Endothelial cell of umbilical vein (primary cell): ENCODE measurements around the gene BMP10. TPM values are rescaled to one million over a fixed set of nuclear protein-coding genes. Genes with fewer than 3 reads are reported as not detected.

Experiments used
- BruUV-seq: library from RNA; stranded (reverse); fragments of 400-500 nt; replicated peaks from 2 replicates; lab custom pipeline; 2021; lab: Mats Ljungman, UMichigan
- CTCF ChIA-PET: fragments of 300-600, 350-600 bp; sonication (Branson Sonifier 250); formaldehyde crosslinking; loops from one replicate; lab custom pipeline; 2021; ENCODE audit warnings: antibody characterized with exemption, inconsistent platforms; lab: Charles Lee
- POLR2A ChIA-PET: fragments of 300-600, 350-600 bp; sonication (Branson Sonifier 250); formaldehyde crosslinking; loops from one replicate; lab custom pipeline; 2021; ENCODE audit warnings: antibody characterized with exemption, inconsistent platforms; lab: Charles Lee
- DNase-seq: peaks from one replicate; pipeline ENCODE4 v3.0.0-alpha.2; 2011; ENCODE audit warnings: low read depth, low spot score
- FAIRE-seq: peaks from 2 replicates; lab custom pipeline; 2011; peaks lifted over from hg19 to GRCh38; lab: Jason Lieb, UNC
- H2AFZ ChIP-seq: 2 replicates; pipeline ENCODE4 v1.6.0; 2012; ENCODE audit warnings: low read depth, low read length, control low read depth, inconsistent platforms
- H3K27ac ChIP-seq: 2 replicates; pipeline ENCODE4 v1.5.1; 2011; ENCODE audit warnings: low read depth, mild to moderate bottlenecking, control low read depth, low read length, moderate library complexity; ENCODE audit not compliant: insufficient read depth
- H3K27me3 ChIP-seq, 2 experiments: 2 replicates each; pipeline versions ENCODE4 v1.6.0 to v1.6.1; 2011; ENCODE audit warnings: low read length in 2 of 2, mixed read lengths in 1 of 2; ENCODE audit not compliant: control insufficient read depth in 2 of 2, insufficient read depth in 2 of 2
- H3K36me3 ChIP-seq, 2 experiments: 2 replicates in 1 of 2; 3 replicates in 1 of 2; pipeline ENCODE4 v1.5.1; 2011; ENCODE audit warnings: low read length in 2 of 2, mild to moderate bottlenecking in 1 of 2, moderate library complexity in 1 of 2; ENCODE audit not compliant: control insufficient read depth in 2 of 2, insufficient read depth in 2 of 2; ENCODE audit errors: extremely low read depth in 1 of 2
- H3K4me1 ChIP-seq: 3 replicates; pipeline ENCODE4 v1.5.1; 2011; ENCODE audit warnings: mild to moderate bottlenecking, low read length; ENCODE audit not compliant: control insufficient read depth, insufficient read depth; ENCODE audit errors: extremely low read depth
- H3K4me2 ChIP-seq: 2 replicates; pipeline ENCODE4 v1.6.1; 2011; ENCODE audit warnings: low read length, control low read depth, mixed read lengths; ENCODE audit not compliant: insufficient read depth
- H3K4me3 ChIP-seq, 3 experiments: fragments of 200-600 bp in 1 of 3; sonication (generic), shearing (Covaris generic) in 1 of 3; replicated peaks in 1 of 3; 2 replicates each; pipeline ENCODE4 v1.5.1; 2011 to 2016; ENCODE audit warnings: control low read depth in 3 of 3, low read length in 3 of 3, mild to moderate bottlenecking in 2 of 3, inconsistent platforms in 1 of 3, low read depth in 1 of 3, moderate library complexity in 1 of 3; ENCODE audit not compliant: insufficient read depth in 1 of 3
- H3K79me2 ChIP-seq: 2 replicates; pipeline ENCODE4 v1.6.0; 2012; ENCODE audit warnings: low read length, inconsistent platforms; ENCODE audit not compliant: control insufficient read depth, insufficient read depth
- H3K9ac ChIP-seq: replicated peaks from 2 replicates; pipeline ENCODE3; 2011; ENCODE audit warnings: low read length, control low read depth; ENCODE audit not compliant: insufficient read depth; ENCODE audit errors: extremely low read depth
- H3K9me1 ChIP-seq: replicated peaks from 3 replicates; pipeline ENCODE4 v1.6.0; 2011; ENCODE audit warnings: mild to moderate bottlenecking, low read length; ENCODE audit not compliant: control insufficient read depth, insufficient read depth; ENCODE audit errors: extremely low read depth
- H3K9me3 ChIP-seq: replicated peaks from 2 replicates; pipeline ENCODE4 v1.5.1; 2012; ENCODE audit warnings: low read length, inconsistent platforms; ENCODE audit not compliant: control insufficient read depth, insufficient read depth
- H4K20me1 ChIP-seq: replicated peaks from 2 replicates; pipeline ENCODE3; 2011; ENCODE audit warnings: mild to moderate bottlenecking, low read length; ENCODE audit not compliant: control insufficient read depth, insufficient read depth; ENCODE audit errors: extremely low read depth
- EZH2 ChIP-seq: IDR thresholded peaks from 2 replicates; pipeline ENCODE4 v1.6.1; 2012; ENCODE audit warnings: borderline replicate concordance, low read depth, mild to moderate bottlenecking, moderate library complexity, low read length, inconsistent platforms; ENCODE audit not compliant: severe bottlenecking
- FOS ChIP-seq: IDR thresholded peaks from 2 replicates; pipeline ENCODE4 v1.6.1; 2011; ENCODE audit warnings: mild to moderate bottlenecking, low read length, moderate library complexity, borderline replicate concordance; ENCODE audit not compliant: insufficient read depth
- GATA2 ChIP-seq: IDR thresholded peaks from 2 replicates; pipeline ENCODE4 v1.7.0; 2011; ENCODE audit warnings: low read depth, mild to moderate bottlenecking, moderate library complexity, mixed read lengths, low read length; ENCODE audit not compliant: insufficient read length, insufficient read depth
- JUN ChIP-seq: IDR thresholded peaks from 2 replicates; pipeline ENCODE4 v1.6.1; 2011; ENCODE audit warnings: borderline replicate concordance, low read depth; ENCODE audit not compliant: insufficient read length, insufficient read depth
- MAX ChIP-seq: IDR thresholded peaks from 2 replicates; pipeline ENCODE4 v1.6.1; 2011; ENCODE audit not compliant: insufficient read depth, insufficient read length
- MYC ChIP-seq: IDR thresholded peaks from one replicate; pipeline ENCODE4 v1.6.1; 2011; ENCODE audit warnings: mild to moderate bottlenecking, low read depth, low read length
- POLR2A ChIP-seq: IDR thresholded peaks from 2 replicates; pipeline ENCODE4 v1.6.1; 2012; ENCODE audit warnings: low read depth, mild to moderate bottlenecking, control low read depth, low read length
- POLR2AphosphoS5 ChIP-seq: IDR thresholded peaks from 2 replicates; pipeline ENCODE4 v1.6.1; 2012; ENCODE audit warnings: low read depth, mild to moderate bottlenecking, control low read depth, low read length, moderate library complexity; ENCODE audit not compliant: insufficient read depth
- dilution Hi-C: fragments of 300-500 bp; cut with MboI; formaldehyde crosslinking; loops from one replicate; pipeline ENCODE4 v1.15.0; 2019; ENCODE audit warnings: low sequenced_read_pairs; ENCODE audit not compliant: extremely low pct_ligation_motif_present
- intact Hi-C: fragments of 100-400 bp; cut with micrococcal nuclease; formaldehyde crosslinking; loops from one replicate; pipeline ENCODE4 v1.10.0; 2022
- polyA plus RNA-seq, 4 experiments: library from polyadenylated mRNA; depleted of rRNA in 3 of 4; stranded (reverse) in 3 of 4; unstranded in 1 of 4; fragments of >200 nt; gene quantifications; 2 replicates each; pipeline versions ENCODE4 v1.2.1 to v1.2.3, GENCODE V29; 2011 to 2012; ENCODE audit warnings: missing spikeins in 1 of 4
- total RNA-seq: library from RNA; stranded (reverse); gene quantifications from 2 replicates; pipeline ENCODE4 v1.2.3, GENCODE V29; 2021
- TF ChIP-seq, protein P1 (sequence below), 2 donors: IDR thresholded peaks; 1 replicate in 1 of 2; 2 replicates in 1 of 2; pipeline ENCODE4 v1.5.1; 2011; ENCODE audit warnings: low read length in 2 of 2, mild to moderate bottlenecking in 2 of 2, moderate library complexity in 2 of 2, control low read depth in 1 of 2, inconsistent platforms in 1 of 2, low read depth in 1 of 2; ENCODE audit not compliant: insufficient read depth in 1 of 2; ENCODE audit errors: extremely low read depth in 1 of 2

The BMP10 gene
- total and polyA plus RNA-seq, 2 donors (not counting 3 experiments of a cell fraction or from before 2014, with no cell fraction given), result not detected

GRCh38 chr2:68824831-68825230, 46.4 kb downstream of the BMP10 start:
- no peaks in the 10 kb centered on the region for H3K9me1 ChIP-seq
- peaks cover 15% of the 10 kb centered on the region for H3K4me1 ChIP-seq
- no peak for TF ChIP-seq GATA2
- TF ChIP-seq EZH2, result no peak
- no peak for TF ChIP-seq FOS
- TF ChIP-seq, protein P1, sequence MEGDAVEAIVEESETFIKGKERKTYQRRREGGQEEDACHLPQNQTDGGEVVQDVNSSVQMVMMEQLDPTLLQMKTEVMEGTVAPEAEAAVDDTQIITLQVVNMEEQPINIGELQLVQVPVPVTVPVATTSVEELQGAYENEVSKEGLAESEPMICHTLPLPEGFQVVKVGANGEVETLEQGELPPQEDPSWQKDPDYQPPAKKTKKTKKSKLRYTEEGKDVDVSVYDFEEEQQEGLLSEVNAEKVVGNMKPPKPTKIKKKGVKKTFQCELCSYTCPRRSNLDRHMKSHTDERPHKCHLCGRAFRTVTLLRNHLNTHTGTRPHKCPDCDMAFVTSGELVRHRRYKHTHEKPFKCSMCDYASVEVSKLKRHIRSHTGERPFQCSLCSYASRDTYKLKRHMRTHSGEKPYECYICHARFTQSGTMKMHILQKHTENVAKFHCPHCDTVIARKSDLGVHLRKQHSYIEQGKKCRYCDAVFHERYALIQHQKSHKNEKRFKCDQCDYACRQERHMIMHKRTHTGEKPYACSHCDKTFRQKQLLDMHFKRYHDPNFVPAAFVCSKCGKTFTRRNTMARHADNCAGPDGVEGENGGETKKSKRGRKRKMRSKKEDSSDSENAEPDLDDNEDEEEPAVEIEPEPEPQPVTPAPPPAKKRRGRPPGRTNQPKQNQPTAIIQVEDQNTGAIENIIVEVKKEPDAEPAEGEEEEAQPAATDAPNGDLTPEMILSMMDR (IDR thresholded peaks at IDR 0.05; ENCODE audit: extremely low read depth in 1 of 2, insufficient read depth in 1 of 2, low read depth in 1 of 2, low read length in 2 of 2), result no peak
- TF ChIP-seq POLR2A, result no peak
- TF ChIP-seq POLR2AphosphoS5, result no peak
- no peak for TF ChIP-seq MYC
- TF ChIP-seq MAX, result no peak
- TF ChIP-seq JUN, result no peak
- no peaks in the 10 kb centered on the region for H3K9me3 ChIP-seq
- no peak overlapping the region for H3K9ac ChIP-seq
- no peak overlapping the region for H3K4me3 ChIP-seq
- H3K27ac ChIP-seq, result no peak overlapping the region
- no peaks in the 10 kb centered on the region for H3K79me2 ChIP-seq
- intact Hi-C loops, result no loop called here
- POLR2A ChIA-PET, result no interaction called here
- no peaks in the 10 kb centered on the region for H3K27me3 ChIP-seq
- H3K4me2 ChIP-seq, result no peak overlapping the region
- no peak overlapping the region for H2AFZ ChIP-seq
- FAIRE-seq, result no peak
- no peaks in the 10 kb centered on the region for H3K36me3 ChIP-seq
- no peaks in the 10 kb centered on the region for H4K20me1 ChIP-seq
- dilution Hi-C loops, result no loop called here
- CTCF ChIA-PET, result interaction anchor here (2.1 kb wide), 1 partner anchor 73 kb away, joined by 8 read pairs; no protein-coding TSS in a partner anchor
- DNase-seq, result no peak
- no TSS peak for BruUV-seq
